Thymus (tissue), 11 donors: ENCODE measurements around the gene TMEM255B. TPM values are rescaled to one million over a fixed set of nuclear protein-coding genes. Genes with fewer than 3 reads are reported as not detected.
"Not testable (repeated sequence)": the region's sequence is repeated elsewhere in the genome, so short reads cannot be mapped to it uniquely, and the experiment has no call there.

Experiments used
- DNase-seq, 9 donors: peaks; one replicate each; pipeline ENCODE4 v3.0.0-alpha.2; 2013; ENCODE audit warnings: low spot score in 9 of 9, low read depth in 6 of 9, missing footprints in 1 of 9
- H3K27ac ChIP-seq, 2 donors: one replicate each; pipeline ENCODE4 v1.5.1; 2013; ENCODE audit warnings: control low read depth in 1 of 2, low read depth in 1 of 2, low read length in 1 of 2, mild to moderate bottlenecking in 1 of 2, moderate library complexity in 1 of 2
- H3K27me3 ChIP-seq, 2 donors: one replicate each; pipeline ENCODE4 v1.5.1; 2013; ENCODE audit warnings: low read length in 1 of 2; ENCODE audit not compliant: control insufficient read depth in 2 of 2, insufficient read depth in 1 of 2
- H3K36me3 ChIP-seq, 2 donors: one replicate each; pipeline ENCODE4 v1.5.1; 2013; ENCODE audit warnings: low read length in 1 of 2, mild to moderate bottlenecking in 1 of 2, moderate library complexity in 1 of 2; ENCODE audit not compliant: control insufficient read depth in 2 of 2, insufficient read depth in 2 of 2
- H3K4me1 ChIP-seq, 2 donors: one replicate each; pipeline ENCODE4 v1.5.1; 2013; ENCODE audit warnings: low read length in 2 of 2; ENCODE audit not compliant: control insufficient read depth in 2 of 2, insufficient read depth in 2 of 2
- H3K4me3 ChIP-seq, 2 donors: one replicate each; pipeline ENCODE4 v1.5.1; 2013; ENCODE audit warnings: low read length in 2 of 2, control low read depth in 1 of 2, mild to moderate bottlenecking in 1 of 2
- H3K9me3 ChIP-seq, 2 donors: one replicate each; pipeline ENCODE4 v1.5.1; 2013; ENCODE audit warnings: low read length in 1 of 2, mild to moderate bottlenecking in 1 of 2; ENCODE audit not compliant: control insufficient read depth in 2 of 2, insufficient read depth in 1 of 2
- WGBS: extraction: QIAGEN DNeasy Blood & Tissue Kit; methylation state at CpG from one replicate; pipeline ENCODE4 v1.1.7; 2013; 5-methylcytosine and 5-hydroxymethylcytosine counted together
- polyA plus RNA-seq: library from polyadenylated mRNA; stranded (reverse); fragments of 200-250 nt; gene quantifications from one replicate; pipeline ENCODE4 v1.2.3, GENCODE V29; 2013
- total RNA-seq: library from RNA; stranded (reverse); fragments of 120-200 nt; gene quantifications from one replicate; pipeline ENCODE4 v1.2.4, GENCODE V29; 2013
- donor health status: healthy.

Gene TMEM255B
- total and polyA plus RNA-seq, 2 donors, result 0.61 to 7.2 TPM

- 97% methylated on average over 17 of the region's 17 CpGs for WGBS
- H3K4me3 ChIP-seq, H3K9me3 ChIP-seq, H3K4me1 ChIP-seq, H3K36me3 ChIP-seq, DNase-seq, H3K27ac ChIP-seq, H3K27me3 ChIP-seq: not testable (repeated sequence)
Observed at GRCh38 chr13:113834006-113834405, 75.0 kb downstream of the TMEM255B start.

GRCh38 chr13:113834496-113835200, 75.6 kb downstream of the TMEM255B start:
- no peak for DNase-seq

GRCh38 chr13:113835461-113836270, 76.6 kb downstream of the TMEM255B start:
- DNase-seq, result no peak
- WGBS, result 88% methylated on average over 37 of the region's 37 CpGs
- H3K4me1 ChIP-seq, result peaks cover 0 to 11% of the 10 kb centered on the region in 2 donors
- H3K27ac ChIP-seq, result no peak overlapping the region
- peaks cover under 1 to 1% of the 10 kb centered on the region in 2 donors for H3K9me3 ChIP-seq
- no peak overlapping the region for H3K4me3 ChIP-seq
- H3K27me3 ChIP-seq, result peaks cover 0 to 3% of the 10 kb centered on the region in 2 donors
- H3K36me3 ChIP-seq, result no peaks in the 10 kb centered on the region

More at GRCh38 chr13:113834496-113835200, 75.6 kb downstream of the TMEM255B start:
- WGBS, result 95% methylated on average over 38 of the region's 38 CpGs
- Histone ChIP-seq H3K4me3 (no peak overlapping the region), H3K27ac (no peak overlapping the region), H3K4me1 (peaks cover 0 to 4% of the 10 kb centered on the region in 2 donors), H3K9me3 (peaks cover 0 to 1% of the 10 kb centered on the region in 2 donors), H3K27me3 (no peaks in the 10 kb centered on the region), H3K36me3 (no peaks in the 10 kb centered on the region)

- H3K36me3 ChIP-seq, result no peaks in the 10 kb centered on the region
- peaks cover 0 to 18% of the 10 kb centered on the region in 2 donors for H3K4me1 ChIP-seq
- DNase-seq, result no peak
- peaks cover 1 to 8% of the 10 kb centered on the region in 2 donors for H3K9me3 ChIP-seq
- H3K4me3 ChIP-seq, result no peak overlapping the region
- peaks cover 0 to 7% of the 10 kb centered on the region in 2 donors for H3K27me3 ChIP-seq
- WGBS, result 75% methylated on average over 19 of the region's 19 CpGs
- H3K27ac ChIP-seq, result peak overlapping the region; percentile 55 to 77
Observed at GRCh38 chr13:113836768-113837559, 77.9 kb downstream of the TMEM255B start.

- peaks cover 1 to 8% of the 10 kb centered on the region in 2 donors for H3K9me3 ChIP-seq
- H3K36me3 ChIP-seq, result no peaks in the 10 kb centered on the region
- peaks cover 0 to 7% of the 10 kb centered on the region in 2 donors for H3K27me3 ChIP-seq
- WGBS, result 87% methylated on average over 16 of the region's 16 CpGs
- H3K4me1 ChIP-seq, result peaks cover 0 to 18% of the 10 kb centered on the region in 2 donors
- H3K4me3 ChIP-seq, result no peak overlapping the region
- H3K27ac ChIP-seq, result peak overlapping the region; percentile 55 to 77
- no peak for DNase-seq
Observed at GRCh38 chr13:113837560-113838355, 78.7 kb downstream of the TMEM255B start.

GRCh38 chr13:113838711-113839201, 79.7 kb downstream of the TMEM255B start:
- no peak for DNase-seq
- no peak overlapping the region for H3K4me3 ChIP-seq
- H3K36me3 ChIP-seq, result no peaks in the 10 kb centered on the region
- peaks cover 1 to 8% of the 10 kb centered on the region in 2 donors for H3K9me3 ChIP-seq
- peaks cover 0 to 7% of the 10 kb centered on the region in 2 donors for H3K27me3 ChIP-seq
- peaks cover 0 to 18% of the 10 kb centered on the region in 2 donors for H3K4me1 ChIP-seq
- peak overlapping the region in 1 of 2 donors; percentile 18 for H3K27ac ChIP-seq
- 90% methylated on average over 8 of the region's 8 CpGs for WGBS

GRCh38 chr13:113839536-113840204, 80.6 kb downstream of the TMEM255B start:
- WGBS, result 94% methylated on average over 24 of the region's 24 CpGs
- no peak for DNase-seq
- H3K27ac ChIP-seq, result no peak overlapping the region
- peaks cover 1 to 8% of the 10 kb centered on the region in 2 donors for H3K9me3 ChIP-seq
- peaks cover 0 to 18% of the 10 kb centered on the region in 2 donors for H3K4me1 ChIP-seq
- H3K36me3 ChIP-seq, result no peaks in the 10 kb centered on the region
- peaks cover 0 to 7% of the 10 kb centered on the region in 2 donors for H3K27me3 ChIP-seq
- H3K4me3 ChIP-seq, result no peak overlapping the region
